Activated T-helper 2 cell treated with anti-CD3 and anti-CD28 coated beads, Interferon-gamma antibody, Interleukin-2, Interleukin-4, amounts not matched to agents 10 μg/mL and 5 μg/mL and 100 μg/mL, durations not matched to agents 14 hours and 24 hours and 36 hours (primary cell): Measurements from ENCODE around the gene GMPR2. TPM values are rescaled to one million over a fixed set of nuclear protein-coding genes. Genes with fewer than 3 reads are reported as not detected.
A peak's percentile ranks its signal among the peaks of the same experiment; 100 is the strongest.

Experiments used
- DNase-seq: peaks from one replicate; pipeline ENCODE4 v3.0.0; 2021; ENCODE audit warnings: low spot score
- H3K27ac Mint-ChIP-seq: one replicate; pipeline ENCODE4 v1.8.0; 2021; ENCODE audit warnings: mixed read lengths
- H3K27me3 Mint-ChIP-seq: one replicate; pipeline ENCODE4 v1.8.0; 2021; ENCODE audit warnings: low read depth, mixed read lengths
- H3K36me3 Mint-ChIP-seq: one replicate; pipeline ENCODE4 v1.8.0; 2021; ENCODE audit warnings: low read depth, mixed read lengths
- H3K4me1 Mint-ChIP-seq: one replicate; pipeline ENCODE4 v1.8.0; 2021; ENCODE audit warnings: low read depth, mixed read lengths
- H3K4me3 Mint-ChIP-seq: one replicate; pipeline ENCODE4 v1.8.0; 2021; ENCODE audit warnings: low read depth, mild to moderate bottlenecking, moderate library complexity, mixed read lengths
- H3K9me3 Mint-ChIP-seq: one replicate; pipeline ENCODE4 v1.8.0; 2021; ENCODE audit warnings: mixed read lengths
- intact Hi-C: fragments of 100-400 bp; cut with micrococcal nuclease; formaldehyde crosslinking; loops from one replicate; pipeline ENCODE4 v1.15.1; 2023
- total RNA-seq: library from RNA; stranded (reverse); gene quantifications from 2 replicates; pipeline ENCODE4 v1.2.3, GENCODE V29; 2022

GMPR2 gene
- total RNA-seq, 1 donor from 2014 or later, result 43.8 TPM

GRCh38 chr14:24261256-24261968 is 28.7 kb downstream of the GMPR2 start:
- Mint-ChIP-seq H3K36me3 (peaks cover 8% of the 10 kb centered on the region), H3K4me1 (no peaks in the 10 kb centered on the region), H3K4me3 (no peak overlapping the region), H3K9me3 (no peaks in the 10 kb centered on the region), H3K27ac (no peak overlapping the region), H3K27me3 (no peaks in the 10 kb centered on the region)
- no peak for DNase-seq
- intact Hi-C loops, result no loop called here

- Mint-ChIP-seq H3K36me3 (peaks cover 13% of the 10 kb centered on the region), H3K4me1 (no peaks in the 10 kb centered on the region), H3K9me3 (no peaks in the 10 kb centered on the region), H3K4me3 (no peak overlapping the region), H3K27ac (no peak overlapping the region), H3K27me3 (no peaks in the 10 kb centered on the region)
- DNase-seq, result no peak
- intact Hi-C loops, result no loop called here
These were observed 29.2 kb downstream of the GMPR2 start for GRCh38 chr14:24261969-24262327.

- Mint-ChIP-seq H3K4me3 (no peak within 1 kb of the TSS), H3K4me1 (no peaks in the 10 kb centered on the region), H3K27me3 (no peaks in the 10 kb centered on the region), H3K36me3 (peaks cover 18% of the 10 kb centered on the region), H3K27ac (no peak within 1 kb of the TSS), H3K9me3 (no peaks in the 10 kb centered on the region)
- DNase-seq, result no peak
- intact Hi-C loops, result no loop called here
These were observed 30.3 kb downstream of the GMPR2 start, which contains the start of gene TGM1 for GRCh38 chr14:24262821-24263733. Gene TGM1 (minus strand): TSS chr14:24263177. CDS start chr14:24262352, 825 bp downstream.

GRCh38 chr14:24263848-24264247 is 31.1 kb downstream of the GMPR2 start:
- intact Hi-C loops, result no loop called here
- H3K36me3 Mint-ChIP-seq, result peaks cover 25% of the 10 kb centered on the region
- no peaks in the 10 kb centered on the region for H3K9me3 Mint-ChIP-seq
- no peaks in the 10 kb centered on the region for H3K4me1 Mint-ChIP-seq
- H3K27ac Mint-ChIP-seq, result no peak overlapping the region
- H3K4me3 Mint-ChIP-seq, result no peak overlapping the region
- DNase-seq, result no peak
- H3K27me3 Mint-ChIP-seq, result no peaks in the 10 kb centered on the region

GRCh38 chr14:24264298-24264697 is 31.6 kb downstream of the GMPR2 start:
- DNase-seq, result no peak
- H3K27ac Mint-ChIP-seq, result no peak overlapping the region
- intact Hi-C loops, result no loop called here

GRCh38 chr14:24266344-24267244 is 33.9 kb downstream of the GMPR2 start:
- H3K9me3 Mint-ChIP-seq, result no peaks in the 10 kb centered on the region
- H3K27ac Mint-ChIP-seq, result no peak overlapping the region
- H3K4me1 Mint-ChIP-seq, result peaks cover 6% of the 10 kb centered on the region
- intact Hi-C loops, result no loop called here
- peaks cover 28% of the 10 kb centered on the region for H3K36me3 Mint-ChIP-seq
- H3K4me3 Mint-ChIP-seq, result no peak overlapping the region
- no peaks in the 10 kb centered on the region for H3K27me3 Mint-ChIP-seq
- DNase-seq, result no peak

More at GRCh38 chr14:24264298-24264697, 31.6 kb downstream of the GMPR2 start:
- no peaks in the 10 kb centered on the region for H3K4me1 Mint-ChIP-seq
- H3K27me3 Mint-ChIP-seq, result no peaks in the 10 kb centered on the region
- no peaks in the 10 kb centered on the region for H3K9me3 Mint-ChIP-seq
- H3K36me3 Mint-ChIP-seq, result peaks cover 27% of the 10 kb centered on the region
- no peak overlapping the region for H3K4me3 Mint-ChIP-seq

- no peak for DNase-seq
- H3K27ac Mint-ChIP-seq, result no peak overlapping the region
These were observed 34.8 kb downstream of the GMPR2 start for GRCh38 chr14:24267516-24267915.

GRCh38 chr14:24268225-24268624 is 35.5 kb downstream of the GMPR2 start:
- H3K9me3 Mint-ChIP-seq, result no peaks in the 10 kb centered on the region
- H3K27ac Mint-ChIP-seq, result no peak overlapping the region
- peaks cover 28% of the 10 kb centered on the region for H3K36me3 Mint-ChIP-seq
- intact Hi-C loops, result no loop called here
- no peak for DNase-seq
- no peak overlapping the region for H3K4me3 Mint-ChIP-seq
- H3K4me1 Mint-ChIP-seq, result peaks cover 19% of the 10 kb centered on the region
- no peaks in the 10 kb centered on the region for H3K27me3 Mint-ChIP-seq

More at GRCh38 chr14:24267516-24267915, 34.8 kb downstream of the GMPR2 start:
- peaks cover 14% of the 10 kb centered on the region for H3K4me1 Mint-ChIP-seq
- H3K9me3 Mint-ChIP-seq, result no peaks in the 10 kb centered on the region
- H3K4me3 Mint-ChIP-seq, result no peak overlapping the region
- peaks cover 28% of the 10 kb centered on the region for H3K36me3 Mint-ChIP-seq
- intact Hi-C loops, result no loop called here
- H3K27me3 Mint-ChIP-seq, result no peaks in the 10 kb centered on the region

GRCh38 chr14:24269368-24269767 is 36.6 kb downstream of the GMPR2 start:
- peaks cover 30% of the 10 kb centered on the region for H3K4me1 Mint-ChIP-seq
- H3K36me3 Mint-ChIP-seq, result peaks cover 28% of the 10 kb centered on the region
- H3K27me3 Mint-ChIP-seq, result no peaks in the 10 kb centered on the region
- no peaks in the 10 kb centered on the region for H3K9me3 Mint-ChIP-seq
- H3K4me3 Mint-ChIP-seq, result no peak overlapping the region
- intact Hi-C loops, result no loop called here
- no peak for DNase-seq
- no peak overlapping the region for H3K27ac Mint-ChIP-seq

GRCh38 chr14:24269910-24270536 is 37.3 kb downstream of the GMPR2 start:
- no peak for DNase-seq
- H3K27me3 Mint-ChIP-seq, result no peaks in the 10 kb centered on the region
- H3K9me3 Mint-ChIP-seq, result no peaks in the 10 kb centered on the region
- peak overlapping the region; percentile 43 for H3K4me3 Mint-ChIP-seq
- peaks cover 30% of the 10 kb centered on the region for H3K4me1 Mint-ChIP-seq
- intact Hi-C loops, result no loop called here
- peaks cover 24% of the 10 kb centered on the region for H3K36me3 Mint-ChIP-seq
- no peak overlapping the region for H3K27ac Mint-ChIP-seq

GRCh38 chr14:24270537-24271133 is 37.9 kb downstream of the GMPR2 start:
- Mint-ChIP-seq H3K4me3 (peak overlapping the region; percentile 86), H3K36me3 (peaks cover 24% of the 10 kb centered on the region), H3K9me3 (no peaks in the 10 kb centered on the region), H3K4me1 (peaks cover 30% of the 10 kb centered on the region), H3K27me3 (no peaks in the 10 kb centered on the region), H3K27ac (peak overlapping the region; percentile 89)
- DNase-seq, result no peak
- intact Hi-C loops, result loop anchor here (1.0 kb wide), 4 partner anchors 28 to 57 kb away; partner anchors contain the start of genes CHMP4A, DHRS1, GMPR2 and NEDD8
